ENCODE data around the gene ARHGAP23. TPM values are rescaled to one million over a fixed set of nuclear protein-coding genes. Genes with fewer than 3 reads are reported as not detected.

The ARHGAP23 gene
- total RNA-seq, 1 donor from 2014 or later, result 0.61 TPM

- H3K27ac Mint-ChIP-seq, result peak overlapping the region; percentile 48
- intact Hi-C loops (cut with micrococcal nuclease), result no loop called here
- H3K4me1 Mint-ChIP-seq, result peaks cover 9% of the 10 kb centered on the region
- H3K27me3 Mint-ChIP-seq, result peaks cover 37% of the 10 kb centered on the region
- DNase-seq, result no peak
- no peaks in the 10 kb centered on the region for H3K36me3 Mint-ChIP-seq (ENCODE audit: low read depth)
- no peaks in the 10 kb centered on the region for H3K9me3 Mint-ChIP-seq
- H3K4me3 Mint-ChIP-seq, result no peak overlapping the region
Observed at GRCh38 chr17:38416840-38417209, 11.4 kb upstream of the ARHGAP23 start.

- DNase-seq, result no peak
- Mint-ChIP-seq H3K27ac (no peak overlapping the region), H3K4me3 (no peak overlapping the region), H3K36me3 (ENCODE audit: low read depth) (no peaks in the 10 kb centered on the region), H3K9me3 (no peaks in the 10 kb centered on the region), H3K27me3 (peaks cover 43% of the 10 kb centered on the region), H3K4me1 (peaks cover 9% of the 10 kb centered on the region)
- intact Hi-C loops (cut with micrococcal nuclease), result no loop called here
Observed at GRCh38 chr17:38417210-38417951, 10.9 kb upstream of the ARHGAP23 start.

GRCh38 chr17:38418062-38418692 is 10.1 kb upstream of the ARHGAP23 start:
- intact Hi-C loops (cut with micrococcal nuclease), result no loop called here
- no peak overlapping the region for H3K27ac Mint-ChIP-seq
- H3K27me3 Mint-ChIP-seq, result peaks cover 43% of the 10 kb centered on the region
- H3K4me3 Mint-ChIP-seq, result no peak overlapping the region
- H3K36me3 Mint-ChIP-seq (ENCODE audit: low read depth), result no peaks in the 10 kb centered on the region
- no peak for DNase-seq
- no peaks in the 10 kb centered on the region for H3K9me3 Mint-ChIP-seq
- H3K4me1 Mint-ChIP-seq, result peaks cover 9% of the 10 kb centered on the region

- intact Hi-C loops (cut with micrococcal nuclease), result no loop called here
- Mint-ChIP-seq H3K4me3 (peak overlapping the region; percentile 78), H3K4me1 (peaks cover 9% of the 10 kb centered on the region), H3K36me3 (ENCODE audit: low read depth) (no peaks in the 10 kb centered on the region), H3K27me3 (peaks cover 50% of the 10 kb centered on the region), H3K9me3 (no peaks in the 10 kb centered on the region), H3K27ac (no peak overlapping the region)
- no peak for DNase-seq
Observed at GRCh38 chr17:38418693-38419507, 9.4 kb upstream of the ARHGAP23 start.

GRCh38 chr17:38419508-38419981 is 8.7 kb upstream of the ARHGAP23 start:
- Mint-ChIP-seq H3K27ac (no peak overlapping the region), H3K27me3 (peaks cover 53% of the 10 kb centered on the region), H3K4me1 (peaks cover 9% of the 10 kb centered on the region), H3K4me3 (peak overlapping the region; percentile 15), H3K9me3 (no peaks in the 10 kb centered on the region), H3K36me3 (ENCODE audit: low read depth) (no peaks in the 10 kb centered on the region)
- no peak for DNase-seq
- intact Hi-C loops (cut with micrococcal nuclease), result no loop called here

- no peak for DNase-seq
- peaks cover 5% of the 10 kb centered on the region for H3K4me1 Mint-ChIP-seq
- H3K9me3 Mint-ChIP-seq, result no peaks in the 10 kb centered on the region
- H3K36me3 Mint-ChIP-seq (ENCODE audit: low read depth), result no peaks in the 10 kb centered on the region
- intact Hi-C loops (cut with micrococcal nuclease), result loop anchor here (10.0 kb wide), 1 partner anchor 254 kb away; the partner anchor contains the start of gene EPOP
- H3K27ac Mint-ChIP-seq, result no peak overlapping the region
- H3K4me3 Mint-ChIP-seq, result no peak overlapping the region
- H3K27me3 Mint-ChIP-seq, result peaks cover 62% of the 10 kb centered on the region
Observed at GRCh38 chr17:38420518-38420917, 7.7 kb upstream of the ARHGAP23 start.

- H3K27ac Mint-ChIP-seq, result no peak overlapping the region
- intact Hi-C loops (cut with micrococcal nuclease), result loop anchor here (10.0 kb wide), 1 partner anchor 253 kb away; the partner anchor contains the start of gene EPOP
- no peak overlapping the region for H3K4me3 Mint-ChIP-seq
Observed at GRCh38 chr17:38421171-38421841, 7.0 kb upstream of the ARHGAP23 start.

GRCh38 chr17:38421871-38422827 is 6.1 kb upstream of the ARHGAP23 start:
- H3K4me1 Mint-ChIP-seq, result peaks cover 3% of the 10 kb centered on the region
- no peaks in the 10 kb centered on the region for H3K9me3 Mint-ChIP-seq
- H3K36me3 Mint-ChIP-seq (ENCODE audit: low read depth), result no peaks in the 10 kb centered on the region
- H3K27me3 Mint-ChIP-seq, result peaks cover 62% of the 10 kb centered on the region
- intact Hi-C loops (cut with micrococcal nuclease), result loop anchor here (10.0 kb wide), 1 partner anchor 253 kb away; the partner anchor contains the start of gene EPOP
- no peak overlapping the region for H3K4me3 Mint-ChIP-seq
- H3K27ac Mint-ChIP-seq, result no peak overlapping the region
- DNase-seq, result no peak

More at GRCh38 chr17:38421171-38421841, 7.0 kb upstream of the ARHGAP23 start:
- peaks cover 3% of the 10 kb centered on the region for H3K4me1 Mint-ChIP-seq
- H3K27me3 Mint-ChIP-seq, result peaks cover 65% of the 10 kb centered on the region
- DNase-seq, result no peak
- no peaks in the 10 kb centered on the region for H3K9me3 Mint-ChIP-seq
- no peaks in the 10 kb centered on the region for H3K36me3 Mint-ChIP-seq (ENCODE audit: low read depth)

- no peak overlapping the region for H3K27ac Mint-ChIP-seq
- H3K4me3 Mint-ChIP-seq, result no peak overlapping the region
- intact Hi-C loops (cut with micrococcal nuclease), result loop anchor here (10.0 kb wide), 1 partner anchor 250 kb away; the partner anchor contains the start of gene EPOP
- H3K9me3 Mint-ChIP-seq, result no peaks in the 10 kb centered on the region
- H3K36me3 Mint-ChIP-seq (ENCODE audit: low read depth), result no peaks in the 10 kb centered on the region
- peaks cover 4% of the 10 kb centered on the region for H3K4me1 Mint-ChIP-seq
- H3K27me3 Mint-ChIP-seq, result peaks cover 56% of the 10 kb centered on the region
- DNase-seq, result no peak
Observed at GRCh38 chr17:38424297-38424972, 3.8 kb upstream of the ARHGAP23 start.

- Mint-ChIP-seq H3K27me3 (peaks cover 55% of the 10 kb centered on the region), H3K4me1 (peaks cover 7% of the 10 kb centered on the region), H3K4me3 (no peak overlapping the region), H3K36me3 (ENCODE audit: low read depth) (no peaks in the 10 kb centered on the region), H3K9me3 (no peaks in the 10 kb centered on the region), H3K27ac (no peak overlapping the region)
- intact Hi-C loops (cut with micrococcal nuclease), result loop anchor here (10.0 kb wide), 1 partner anchor 250 kb away; the partner anchor contains the start of gene EPOP
- DNase-seq, result no peak
Observed at GRCh38 chr17:38425031-38425430, 3.2 kb upstream of the ARHGAP23 start.

GRCh38 chr17:38425744-38426143 is 2.5 kb upstream of the ARHGAP23 start:
- H3K4me3 Mint-ChIP-seq, result no peak overlapping the region
- peaks cover 7% of the 10 kb centered on the region for H3K4me1 Mint-ChIP-seq
- no peaks in the 10 kb centered on the region for H3K9me3 Mint-ChIP-seq
- DNase-seq, result no peak
- intact Hi-C loops (cut with micrococcal nuclease), result loop anchor here (10.0 kb wide), 1 partner anchor 249 kb away; the partner anchor contains the start of gene EPOP
- no peak overlapping the region for H3K27ac Mint-ChIP-seq
- peaks cover 54% of the 10 kb centered on the region for H3K27me3 Mint-ChIP-seq
- H3K36me3 Mint-ChIP-seq (ENCODE audit: low read depth), result no peaks in the 10 kb centered on the region

- no peak overlapping the region for H3K4me3 Mint-ChIP-seq
- intact Hi-C loops (cut with micrococcal nuclease), result loop anchor here (10.0 kb wide), 1 partner anchor 248 kb away; the partner anchor contains the start of gene EPOP
- H3K27me3 Mint-ChIP-seq, result peaks cover 53% of the 10 kb centered on the region
- no peak overlapping the region for H3K27ac Mint-ChIP-seq
- peaks cover 7% of the 10 kb centered on the region for H3K4me1 Mint-ChIP-seq
- DNase-seq, result no peak
- H3K9me3 Mint-ChIP-seq, result no peaks in the 10 kb centered on the region
- H3K36me3 Mint-ChIP-seq (ENCODE audit: low read depth), result no peaks in the 10 kb centered on the region
Observed at GRCh38 chr17:38426441-38426840, 1.8 kb upstream of the ARHGAP23 start.

All from activated CD4-positive, alpha-beta T cell treated with anti-CD3 and anti-CD28 coated beads, Interleukin-2, amount 10 ng/mL, durations not matched to agents 24 days and 14 days (primary cell).